ENCODE results near the gene RXFP3. TPM values are rescaled to one million over a fixed set of nuclear protein-coding genes. Genes with fewer than 3 reads are reported as not detected.

RXFP3 gene, protein sequence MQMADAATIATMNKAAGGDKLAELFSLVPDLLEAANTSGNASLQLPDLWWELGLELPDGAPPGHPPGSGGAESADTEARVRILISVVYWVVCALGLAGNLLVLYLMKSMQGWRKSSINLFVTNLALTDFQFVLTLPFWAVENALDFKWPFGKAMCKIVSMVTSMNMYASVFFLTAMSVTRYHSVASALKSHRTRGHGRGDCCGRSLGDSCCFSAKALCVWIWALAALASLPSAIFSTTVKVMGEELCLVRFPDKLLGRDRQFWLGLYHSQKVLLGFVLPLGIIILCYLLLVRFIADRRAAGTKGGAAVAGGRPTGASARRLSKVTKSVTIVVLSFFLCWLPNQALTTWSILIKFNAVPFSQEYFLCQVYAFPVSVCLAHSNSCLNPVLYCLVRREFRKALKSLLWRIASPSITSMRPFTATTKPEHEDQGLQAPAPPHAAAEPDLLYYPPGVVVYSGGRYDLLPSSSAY
- total RNA-seq: 0.07 TPM in 1 of 2 replicates, not detected in the other

DNA sequence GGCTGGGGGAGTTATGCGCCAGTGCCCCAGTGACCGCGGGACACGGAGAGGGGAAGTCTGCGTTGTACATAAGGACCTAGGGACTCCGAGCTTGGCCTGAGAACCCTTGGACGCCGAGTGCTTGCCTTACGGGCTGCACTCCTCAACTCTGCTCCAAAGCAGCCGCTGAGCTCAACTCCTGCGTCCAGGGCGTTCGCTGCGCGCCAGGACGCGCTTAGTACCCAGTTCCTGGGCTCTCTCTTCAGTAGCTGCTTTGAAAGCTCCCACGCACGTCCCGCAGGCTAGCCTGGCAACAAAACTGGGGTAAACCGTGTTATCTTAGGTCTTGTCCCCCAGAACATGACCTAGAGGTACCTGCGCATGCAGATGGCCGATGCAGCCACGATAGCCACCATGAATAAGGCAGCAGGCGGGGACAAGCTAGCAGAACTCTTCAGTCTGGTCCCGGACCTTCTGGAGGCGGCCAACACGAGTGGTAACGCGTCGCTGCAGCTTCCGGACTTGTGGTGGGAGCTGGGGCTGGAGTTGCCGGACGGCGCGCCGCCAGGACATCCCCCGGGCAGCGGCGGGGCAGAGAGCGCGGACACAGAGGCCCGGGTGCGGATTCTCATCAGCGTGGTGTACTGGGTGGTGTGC is at the start of gene RXFP3:
TSS of gene RXFP3 (plus strand) at position 6 of the 636 bp plus-strand sequence. CDS start at position 361, 355 bp downstream.

DNA sequence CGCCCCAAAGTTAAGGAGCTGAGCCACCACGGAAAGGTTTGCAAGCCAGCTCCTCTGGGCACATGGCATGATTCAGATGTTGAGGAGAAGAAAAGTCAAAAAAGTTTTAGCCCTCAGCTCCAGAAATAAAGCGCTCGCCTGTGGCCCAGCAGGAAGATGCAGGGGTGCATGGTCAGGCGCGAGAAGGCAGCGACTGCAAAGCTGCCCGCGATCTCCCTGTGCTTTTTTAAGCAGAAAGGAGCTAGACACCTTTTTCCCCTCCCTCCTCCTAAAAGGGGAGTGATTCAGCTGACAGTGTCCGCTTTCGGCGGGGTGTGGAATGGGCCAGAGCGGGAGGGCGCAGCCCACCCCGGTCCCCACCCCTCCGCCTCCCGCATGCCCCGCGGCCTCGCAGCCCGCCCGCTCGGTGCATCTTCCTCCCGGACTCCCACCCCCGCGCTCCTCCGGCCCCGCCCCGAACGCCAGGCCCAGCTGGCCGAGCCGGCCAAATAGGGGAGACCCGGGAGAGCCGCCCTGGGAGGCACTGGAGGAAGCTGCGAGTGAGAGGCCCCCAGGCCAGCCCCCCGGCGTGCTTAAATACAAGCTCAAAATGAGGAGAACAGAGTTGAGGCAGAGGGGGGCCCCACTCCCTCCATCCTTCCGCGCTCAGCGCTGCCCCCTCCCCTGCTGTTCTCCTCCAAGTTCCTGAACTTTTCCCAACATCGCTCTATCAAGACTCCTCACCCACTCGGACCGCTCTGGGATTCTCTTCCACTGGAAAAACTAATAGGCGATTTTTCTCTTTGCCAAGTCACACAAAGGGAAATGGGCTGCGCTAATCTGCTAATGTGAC is 44.2 kb upstream of the RXFP3 start, which contains the start of gene ADAMTS12:
TSS of gene ADAMTS12 (minus strand) at position 203 of the 832 bp plus-strand sequence. CDS start at position 69, 134 bp downstream.

DNA sequence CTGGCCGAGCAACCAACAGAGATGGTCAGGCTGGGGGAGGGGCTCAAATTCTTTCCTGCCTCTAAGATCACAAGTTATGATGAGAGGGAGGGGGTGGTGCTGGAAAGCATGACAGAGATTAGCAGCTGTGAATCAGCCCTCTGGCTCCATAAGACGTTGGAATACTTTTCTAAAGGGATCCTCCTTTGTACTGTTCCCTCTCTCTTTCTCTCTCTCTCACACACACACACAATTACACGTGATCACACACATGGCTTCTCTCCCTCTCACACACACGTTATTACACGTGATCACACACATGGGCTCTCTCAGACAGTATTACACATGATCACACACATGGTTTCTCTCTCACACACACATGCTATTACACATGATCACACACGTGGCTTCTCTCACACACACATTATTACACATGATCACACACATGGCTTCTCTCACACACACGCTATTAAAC is 48.5 kb downstream of the RXFP3 start, which contains the start of gene SLC45A2:
TSS of gene SLC45A2 (minus strand) at position 23 of the 454 bp plus-strand sequence. CDS start 110 bp downstream, outside the sequence.

Other genes starting within 250 kb of the RXFP3 start
- 27.1 and 49.7 TPM in 2 replicates for gene ADAMTS12, start 44.4 kb upstream of the RXFP3 start, total RNA-seq
- gene SLC45A2, start 48.3 kb downstream of the RXFP3 start, total RNA-seq: 0.17 and 0.20 TPM in 2 replicates
- 6.6 and 7.1 TPM in 2 replicates for gene AMACR, start 71.7 kb downstream of the RXFP3 start, total RNA-seq
- 1.2 and 1.7 TPM in 2 replicates for gene C1QTNF3, start 106.8 kb downstream of the RXFP3 start, total RNA-seq